IPS DF 6.9 (cell line): ENCODE data around the gene GLIS2.

Source experiments
- DNase-seq: peaks from one replicate; pipeline ENCODE4 v3.0.0-alpha.2; 2013; ENCODE audit warnings: low read depth, low spot score
- H3K27ac ChIP-seq: one replicate; pipeline ENCODE4 v1.5.1; 2013; ENCODE audit warnings: low read length, control low read depth
- H3K27me3 ChIP-seq: 2 replicates; pipeline ENCODE4 v1.6.1; 2013; ENCODE audit warnings: mild to moderate bottlenecking, low read length; ENCODE audit not compliant: control insufficient read depth, insufficient read depth
- H3K36me3 ChIP-seq: 2 replicates; pipeline ENCODE4 v1.6.1; 2013; ENCODE audit warnings: low read length; ENCODE audit not compliant: control insufficient read depth, insufficient read depth
- H3K4me1 ChIP-seq: 2 replicates; pipeline ENCODE4 v1.6.1; 2013; ENCODE audit warnings: low read length; ENCODE audit not compliant: control insufficient read depth, insufficient read depth
- H3K4me3 ChIP-seq: 2 replicates; pipeline ENCODE4 v1.5.1; 2013; ENCODE audit warnings: mild to moderate bottlenecking, low read length
- H3K9me3 ChIP-seq: 2 replicates; pipeline ENCODE4 v1.6.1; 2013; ENCODE audit warnings: low read length, inconsistent platforms; ENCODE audit not compliant: control insufficient read depth, insufficient read depth
- WGBS: extraction: QIAGEN DNeasy Blood & Tissue Kit; methylation state at CpG from one replicate; pipeline ENCODE4 v1.1.7; 2013; ENCODE audit warnings: mixed read lengths, missing lambda C conversion rate; ENCODE audit not compliant: insufficient read length, insufficient coverage; 5-methylcytosine and 5-hydroxymethylcytosine counted together

GLIS2 gene

GRCh38 chr16:4313563-4314531 is 2.0 kb upstream of the GLIS2 start:
- peaks cover 3% of the 10 kb centered on the region; the same call in 1 of the 2 replicates for H3K27me3 ChIP-seq
- no peaks in the 10 kb centered on the region for H3K36me3 ChIP-seq
- WGBS, result no CpG with 5 or more reads among the region's 43 CpGs
- H3K9me3 ChIP-seq, result no peaks in the 10 kb centered on the region
- DNase-seq, result no peak
- H3K4me3 ChIP-seq, result no peak overlapping the region
- peaks cover 16% of the 10 kb centered on the region for H3K4me1 ChIP-seq
- H3K27ac ChIP-seq, result no peak overlapping the region

GRCh38 chr16:4314532-4315185 is 1.2 kb upstream of the GLIS2 start:
- WGBS, result no CpG with 5 or more reads among the region's 33 CpGs
- Histone ChIP-seq H3K27me3 (peaks cover 3% of the 10 kb centered on the region; the same call in 1 of the 2 replicates), H3K27ac (no peak overlapping the region), H3K4me1 (peaks cover 16% of the 10 kb centered on the region), H3K4me3 (peak overlapping the region; percentile 46; the same call in 1 of the 2 replicates), H3K36me3 (no peaks in the 10 kb centered on the region), H3K9me3 (no peaks in the 10 kb centered on the region)
- no peak for DNase-seq

- H3K9me3 ChIP-seq, result no peaks in the 10 kb centered on the region
- H3K27me3 ChIP-seq, result peaks cover 3% of the 10 kb centered on the region; the same call in 1 of the 2 replicates
- no CpG with 5 or more reads among the region's 93 CpGs for WGBS
- H3K4me3 ChIP-seq, result peak overlapping the region; percentile 46
- H3K27ac ChIP-seq, result no peak overlapping the region
- H3K36me3 ChIP-seq, result no peaks in the 10 kb centered on the region
- DNase-seq, result no peak
- H3K4me1 ChIP-seq, result peaks cover 14% of the 10 kb centered on the region
Measured at GRCh38 chr16:4316108-4316863, 419 bp downstream of the GLIS2 start.

- Histone ChIP-seq H3K4me1 (peaks cover 14% of the 10 kb centered on the region), H3K4me3 (peak overlapping the region; percentile 46; the same call in 1 of the 2 replicates), H3K36me3 (no peaks in the 10 kb centered on the region), H3K27me3 (peaks cover 3% of the 10 kb centered on the region; the same call in 1 of the 2 replicates), H3K27ac (no peak overlapping the region), H3K9me3 (no peaks in the 10 kb centered on the region)
- no CpG with 5 or more reads among the region's 20 CpGs for WGBS
- no peak for DNase-seq
Measured at GRCh38 chr16:4316864-4317531, 1.1 kb downstream of the GLIS2 start.

GRCh38 chr16:4317532-4318450 is 1.9 kb downstream of the GLIS2 start:
- Histone ChIP-seq H3K4me1 (peaks cover 14% of the 10 kb centered on the region), H3K27ac (no peak overlapping the region)

GRCh38 chr16:4318451-4318910 is 2.6 kb downstream of the GLIS2 start:
- DNase-seq, result no peak
- H3K4me3 ChIP-seq, result no peak overlapping the region
- H3K27me3 ChIP-seq, result peaks cover 3% of the 10 kb centered on the region; the same call in 1 of the 2 replicates
- no CpG with 5 or more reads among the region's 13 CpGs for WGBS
- no peaks in the 10 kb centered on the region for H3K9me3 ChIP-seq
- no peaks in the 10 kb centered on the region for H3K36me3 ChIP-seq
- H3K4me1 ChIP-seq, result peaks cover 16% of the 10 kb centered on the region
- H3K27ac ChIP-seq, result no peak overlapping the region

More at GRCh38 chr16:4317532-4318450, 1.9 kb downstream of the GLIS2 start:
- no peak overlapping the region for H3K4me3 ChIP-seq
- no peak for DNase-seq
- no peaks in the 10 kb centered on the region for H3K9me3 ChIP-seq
- WGBS, result no CpG with 5 or more reads among the region's 12 CpGs
- H3K36me3 ChIP-seq, result no peaks in the 10 kb centered on the region
- H3K27me3 ChIP-seq, result peaks cover 3% of the 10 kb centered on the region; the same call in 1 of the 2 replicates

GRCh38 chr16:4318967-4319366 is 3.1 kb downstream of the GLIS2 start:
- no peak overlapping the region for H3K27ac ChIP-seq
- peaks cover 3% of the 10 kb centered on the region; the same call in 1 of the 2 replicates for H3K27me3 ChIP-seq
- H3K4me3 ChIP-seq, result no peak overlapping the region
- no peaks in the 10 kb centered on the region for H3K9me3 ChIP-seq
- H3K36me3 ChIP-seq, result no peaks in the 10 kb centered on the region
- WGBS, result no CpG with 5 or more reads among the region's 5 CpGs
- DNase-seq, result no peak
- peaks cover 20% of the 10 kb centered on the region for H3K4me1 ChIP-seq

GRCh38 chr16:4319454-4320421 is 3.9 kb downstream of the GLIS2 start:
- Histone ChIP-seq H3K9me3 (no peaks in the 10 kb centered on the region), H3K27me3 (no peaks in the 10 kb centered on the region), H3K4me3 (no peak overlapping the region), H3K36me3 (no peaks in the 10 kb centered on the region), H3K4me1 (peaks cover 23% of the 10 kb centered on the region), H3K27ac (no peak overlapping the region)
- DNase-seq, result no peak
- WGBS, result no CpG with 5 or more reads among the region's 37 CpGs
